Activated T-helper 2 cell treated with anti-CD3 and anti-CD28 coated beads, Interferon-gamma antibody, Interleukin-2, Interleukin-4, amounts not matched to agents 10 μg/mL and 5 μg/mL and 100 μg/mL, durations not matched to agents 14 hours and 24 hours and 36 hours (primary cell): Measurements from ENCODE around the gene PON2. TPM values are rescaled to one million over a fixed set of nuclear protein-coding genes. Genes with fewer than 3 reads are reported as not detected.
"Not testable (repeated sequence)": the region's sequence is repeated elsewhere in the genome, so short reads cannot be mapped to it uniquely, and the experiment has no call there.

Experiments
- DNase-seq: peaks from one replicate; pipeline ENCODE4 v3.0.0; 2021; ENCODE audit warnings: low spot score
- H3K27ac Mint-ChIP-seq: one replicate; pipeline ENCODE4 v1.8.0; 2021; ENCODE audit warnings: mixed read lengths
- H3K27me3 Mint-ChIP-seq: one replicate; pipeline ENCODE4 v1.8.0; 2021; ENCODE audit warnings: low read depth, mixed read lengths
- H3K36me3 Mint-ChIP-seq: one replicate; pipeline ENCODE4 v1.8.0; 2021; ENCODE audit warnings: low read depth, mixed read lengths
- H3K4me1 Mint-ChIP-seq: one replicate; pipeline ENCODE4 v1.8.0; 2021; ENCODE audit warnings: low read depth, mixed read lengths
- H3K4me3 Mint-ChIP-seq: one replicate; pipeline ENCODE4 v1.8.0; 2021; ENCODE audit warnings: low read depth, mild to moderate bottlenecking, moderate library complexity, mixed read lengths
- H3K9me3 Mint-ChIP-seq: one replicate; pipeline ENCODE4 v1.8.0; 2021; ENCODE audit warnings: mixed read lengths
- intact Hi-C: fragments of 100-400 bp; cut with micrococcal nuclease; formaldehyde crosslinking; loops from one replicate; pipeline ENCODE4 v1.15.1; 2023
- total RNA-seq: library from RNA; stranded (reverse); gene quantifications from 2 replicates; pipeline ENCODE4 v1.2.3, GENCODE V29; 2022

Gene PON2
- total RNA-seq, 1 donor from 2014 or later: 16.5 TPM

DNA sequence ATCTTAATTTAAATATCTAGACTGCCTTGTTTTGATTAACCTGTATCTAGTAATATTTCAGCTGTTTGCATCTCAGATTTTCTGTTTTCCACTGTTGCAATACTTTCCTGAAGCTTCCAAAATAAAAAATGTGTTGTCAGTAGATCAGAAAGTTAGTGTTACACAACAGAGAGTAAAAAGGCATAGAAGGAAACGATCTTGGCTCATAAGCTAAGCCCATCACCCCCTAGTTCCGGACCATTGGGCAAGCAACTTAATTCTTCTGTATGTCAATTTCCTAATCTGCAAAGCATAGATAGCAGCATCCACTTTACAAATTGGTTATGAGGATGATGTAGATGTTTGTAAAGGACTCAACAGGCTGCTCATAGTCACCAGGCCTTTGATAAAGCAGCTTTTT is 43.1 kb downstream of the PON2 start:
- Mint-ChIP-seq H3K27ac (no peak overlapping the region), H3K4me3 (no peak overlapping the region), H3K4me1 (peaks cover 5% of the 10 kb centered on the region), H3K27me3 (peaks cover 31% of the 10 kb centered on the region), H3K36me3 (no peaks in the 10 kb centered on the region), H3K9me3 (peaks cover 5% of the 10 kb centered on the region)
- intact Hi-C loops: no loop called here
- no peak for DNase-seq

DNA sequence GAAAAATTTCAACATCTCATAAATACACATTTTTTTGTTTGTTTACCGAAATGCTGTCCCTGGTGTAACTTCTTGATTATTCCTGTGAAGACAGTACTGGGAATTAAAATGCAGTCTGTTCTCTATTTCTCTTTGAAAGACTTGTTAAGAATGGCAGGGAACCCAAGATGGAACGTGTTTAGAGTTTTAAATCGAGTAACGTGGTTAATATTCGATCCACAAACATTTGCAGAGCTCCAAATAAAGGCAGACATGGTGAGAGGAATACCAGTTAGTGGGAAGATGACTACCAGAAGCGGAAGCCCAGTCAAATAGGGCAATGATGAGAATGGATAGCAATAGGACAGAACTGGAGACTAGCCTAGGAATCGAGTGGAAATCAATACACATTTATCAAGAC is 45.3 kb downstream of the PON2 start:
- DNase-seq: no peak
- no peaks in the 10 kb centered on the region for H3K36me3 Mint-ChIP-seq
- peaks cover 20% of the 10 kb centered on the region for H3K27me3 Mint-ChIP-seq
- H3K4me1 Mint-ChIP-seq: no peaks in the 10 kb centered on the region
- H3K9me3 Mint-ChIP-seq: peaks cover 9% of the 10 kb centered on the region
- no peak overlapping the region for H3K27ac Mint-ChIP-seq
- intact Hi-C loops: no loop called here
- H3K4me3 Mint-ChIP-seq: no peak overlapping the region

DNA sequence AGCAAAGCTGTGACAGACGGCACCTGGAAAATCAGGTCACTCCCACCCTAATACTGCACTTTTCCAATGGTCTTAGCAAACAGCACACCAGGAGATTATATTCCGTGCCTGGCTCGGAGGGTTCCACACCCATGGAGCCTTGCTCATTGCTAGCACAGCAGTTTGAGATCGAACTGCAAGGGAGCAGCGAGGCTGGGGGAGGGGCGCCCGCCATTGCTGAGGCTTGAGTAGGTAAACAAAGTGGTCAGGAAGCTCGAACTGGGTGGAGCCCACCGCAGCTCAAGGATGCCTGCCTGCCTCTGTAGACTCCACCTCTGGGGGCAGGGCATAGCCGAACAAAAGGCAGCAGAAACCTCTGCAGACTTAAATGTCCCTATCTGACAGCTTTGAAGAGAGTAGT is 55.4 kb downstream of the PON2 start:
- H3K27ac Mint-ChIP-seq, DNase-seq, H3K9me3 Mint-ChIP-seq, H3K36me3 Mint-ChIP-seq, intact Hi-C loops, H3K4me3 Mint-ChIP-seq, H3K4me1 Mint-ChIP-seq, H3K27me3 Mint-ChIP-seq: not testable (repeated sequence)

DNA sequence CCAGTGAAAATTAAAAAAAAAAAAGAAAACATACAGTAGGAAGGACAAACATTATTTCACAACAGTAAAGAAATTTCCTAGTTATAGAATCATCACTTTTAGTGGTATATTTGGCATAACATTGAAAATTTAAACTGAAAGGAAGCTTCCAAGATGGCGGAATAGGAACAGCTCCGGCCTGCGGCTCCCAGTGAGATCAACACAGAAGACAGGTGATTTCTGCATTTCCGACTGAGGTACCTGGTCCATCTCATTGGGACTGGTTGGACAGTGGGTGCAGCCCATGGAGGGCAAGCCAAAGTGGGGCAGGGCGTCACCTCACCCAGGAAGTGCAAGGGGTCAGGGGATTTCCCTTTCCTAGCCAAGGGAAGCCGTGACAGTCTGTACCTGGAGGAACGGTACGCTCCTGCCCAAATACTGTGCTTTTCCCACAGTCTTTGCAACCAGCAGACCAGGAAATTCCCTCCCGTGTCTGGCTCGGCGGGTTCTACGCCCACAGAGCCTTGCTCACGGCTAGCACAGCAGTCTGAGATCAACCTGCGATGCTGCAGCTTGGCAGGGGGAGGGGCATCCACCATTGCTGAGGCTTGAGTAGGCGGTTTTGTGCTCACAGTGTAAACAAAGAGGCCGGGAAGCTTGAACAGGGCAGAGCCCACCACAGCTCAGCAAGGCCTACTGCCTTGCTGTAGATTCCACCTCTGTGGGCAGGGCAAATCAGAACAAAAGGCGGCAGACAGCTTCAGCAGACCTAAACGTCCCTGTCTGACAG is 58.0 kb downstream of the PON2 start:
- DNase-seq: no peak
- Mint-ChIP-seq H3K27ac (no peak overlapping the region), H3K27me3 (no peaks in the 10 kb centered on the region), H3K36me3 (no peaks in the 10 kb centered on the region), H3K4me3 (no peak overlapping the region), H3K4me1 (no peaks in the 10 kb centered on the region), H3K9me3 (peaks cover 3% of the 10 kb centered on the region)
- intact Hi-C loops: no loop called here

DNA sequence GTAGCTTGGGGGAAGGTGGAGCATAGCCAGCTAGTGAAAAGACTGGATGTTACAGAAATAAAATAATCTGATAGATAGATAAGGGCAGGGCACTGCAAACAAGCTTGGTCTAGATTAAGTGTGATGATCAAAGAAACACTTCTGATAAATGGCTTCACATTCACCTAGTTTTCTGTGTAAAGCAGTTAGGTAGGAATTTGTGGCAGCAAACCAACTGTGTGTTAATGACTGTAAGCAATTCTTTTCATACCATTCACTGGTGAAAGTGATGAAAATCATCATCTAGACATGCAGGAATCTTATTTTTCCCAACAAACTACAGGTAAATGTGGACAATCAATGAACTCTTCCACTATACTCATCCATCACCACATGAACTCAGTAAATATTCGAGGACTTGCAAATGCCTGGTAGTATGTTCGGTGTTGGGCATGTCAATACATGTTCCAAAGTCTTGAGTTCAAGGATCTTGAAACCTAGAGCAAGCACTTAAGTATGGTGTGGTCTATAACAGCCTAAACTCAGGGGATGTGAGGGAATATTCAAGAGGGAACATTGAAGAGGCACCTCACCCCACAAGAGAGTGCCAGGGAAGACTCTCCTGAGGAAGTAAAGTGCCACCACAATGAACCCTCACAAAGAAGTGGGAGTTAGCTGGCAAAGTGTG is 59.1 kb downstream of the PON2 start:
- Mint-ChIP-seq H3K36me3 (no peaks in the 10 kb centered on the region), H3K4me3 (no peak overlapping the region), H3K27me3 (no peaks in the 10 kb centered on the region), H3K4me1 (no peaks in the 10 kb centered on the region), H3K9me3 (peaks cover 3% of the 10 kb centered on the region), H3K27ac (no peak overlapping the region)
- intact Hi-C loops: no loop called here
- no peak for DNase-seq

DNA sequence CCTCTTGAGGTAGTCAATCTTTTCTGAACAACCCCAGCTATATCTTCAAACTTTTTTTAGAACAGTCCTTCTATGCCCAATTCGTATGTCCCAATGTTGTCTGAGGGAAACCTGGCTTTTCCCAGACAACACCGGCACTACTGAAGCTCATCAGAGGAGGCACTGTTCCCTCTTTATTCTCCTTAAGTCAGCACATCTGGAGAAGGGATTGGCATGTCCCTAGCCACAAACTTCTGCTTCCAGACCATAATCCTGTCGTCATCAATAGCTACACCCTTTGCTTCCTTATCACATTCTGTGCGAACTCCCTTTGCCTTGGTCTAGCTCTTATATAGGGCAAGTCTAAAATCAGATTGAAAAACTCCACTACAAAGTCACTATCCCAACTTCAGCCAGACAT is 61.5 kb downstream of the PON2 start:
- Mint-ChIP-seq H3K27me3 (no peaks in the 10 kb centered on the region), H3K4me3 (no peak overlapping the region), H3K4me1 (no peaks in the 10 kb centered on the region), H3K36me3 (no peaks in the 10 kb centered on the region), H3K9me3 (no peaks in the 10 kb centered on the region), H3K27ac (no peak overlapping the region)
- intact Hi-C loops: no loop called here
- DNase-seq: no peak

DNA sequence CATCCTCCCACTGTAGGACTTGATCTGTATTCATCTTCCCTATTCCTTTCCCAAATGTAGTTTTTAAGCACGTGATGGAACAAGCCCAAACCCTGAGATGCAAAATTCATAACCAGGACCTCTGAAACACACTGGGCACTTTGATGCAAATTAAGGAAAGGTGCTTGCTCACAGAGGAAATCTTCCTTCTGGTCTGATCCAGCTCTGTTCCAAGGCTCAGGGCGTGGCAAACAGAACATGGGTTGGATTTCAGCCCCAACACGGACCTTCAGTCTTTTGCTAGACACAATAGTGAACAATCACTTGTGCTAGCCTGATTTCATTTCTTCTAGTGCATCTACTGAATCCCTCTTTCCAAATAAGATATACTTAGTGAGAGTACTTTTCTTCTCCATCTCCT is 66.6 kb downstream of the PON2 start:
- H3K4me1 Mint-ChIP-seq: no peaks in the 10 kb centered on the region
- H3K27ac Mint-ChIP-seq: no peak overlapping the region
- DNase-seq: no peak
- no peaks in the 10 kb centered on the region for H3K36me3 Mint-ChIP-seq
- H3K27me3 Mint-ChIP-seq: no peaks in the 10 kb centered on the region
- no peak overlapping the region for H3K4me3 Mint-ChIP-seq
- intact Hi-C loops: no loop called here
- no peaks in the 10 kb centered on the region for H3K9me3 Mint-ChIP-seq

DNA sequence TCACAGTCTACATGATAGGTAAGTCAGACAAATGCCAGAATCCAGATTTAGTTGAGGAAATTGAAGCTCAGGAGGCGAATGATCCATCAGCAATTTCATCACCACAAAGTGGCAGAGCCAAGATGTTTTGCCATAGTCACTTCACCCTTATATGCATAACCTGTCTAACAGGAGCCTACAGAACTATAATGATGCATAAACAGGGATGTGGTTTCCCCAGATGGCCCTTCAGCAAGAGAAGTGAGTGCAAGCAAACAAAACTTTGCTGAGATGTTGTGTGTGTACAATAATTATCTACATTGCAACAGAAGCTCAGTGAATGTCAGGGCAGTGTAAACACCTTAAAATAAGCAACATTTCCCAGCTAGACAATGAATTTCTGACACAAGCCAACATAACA is 67.2 kb downstream of the PON2 start:
- DNase-seq: no peak
- Mint-ChIP-seq H3K4me3 (no peak overlapping the region), H3K4me1 (no peaks in the 10 kb centered on the region), H3K9me3 (no peaks in the 10 kb centered on the region), H3K27ac (no peak overlapping the region), H3K36me3 (no peaks in the 10 kb centered on the region), H3K27me3 (no peaks in the 10 kb centered on the region)
- intact Hi-C loops: no loop called here

DNA sequence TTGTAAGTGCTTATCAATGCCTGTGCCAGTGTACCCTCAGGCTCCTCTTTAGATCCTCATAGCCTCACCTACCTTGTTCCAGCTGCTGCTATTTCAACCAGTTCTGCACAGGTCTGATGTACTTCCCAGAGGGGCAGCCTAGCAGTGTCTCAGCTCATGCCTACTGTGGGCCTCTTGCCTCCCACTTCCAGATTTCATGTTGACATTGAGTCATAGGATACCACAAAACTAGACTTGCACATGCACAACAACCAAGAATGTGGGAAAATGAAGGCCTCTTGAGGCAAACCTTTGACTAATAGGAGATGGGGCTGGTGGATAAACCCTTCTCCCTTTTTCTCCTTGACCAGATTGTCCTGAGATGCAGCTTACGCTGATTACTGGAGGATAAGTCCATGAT is 69.7 kb downstream of the PON2 start:
- Mint-ChIP-seq H3K4me1 (no peaks in the 10 kb centered on the region), H3K27ac (no peak overlapping the region), H3K27me3 (no peaks in the 10 kb centered on the region), H3K9me3 (no peaks in the 10 kb centered on the region), H3K4me3 (no peak overlapping the region), H3K36me3 (no peaks in the 10 kb centered on the region)
- no peak for DNase-seq
- intact Hi-C loops: no loop called here

DNA sequence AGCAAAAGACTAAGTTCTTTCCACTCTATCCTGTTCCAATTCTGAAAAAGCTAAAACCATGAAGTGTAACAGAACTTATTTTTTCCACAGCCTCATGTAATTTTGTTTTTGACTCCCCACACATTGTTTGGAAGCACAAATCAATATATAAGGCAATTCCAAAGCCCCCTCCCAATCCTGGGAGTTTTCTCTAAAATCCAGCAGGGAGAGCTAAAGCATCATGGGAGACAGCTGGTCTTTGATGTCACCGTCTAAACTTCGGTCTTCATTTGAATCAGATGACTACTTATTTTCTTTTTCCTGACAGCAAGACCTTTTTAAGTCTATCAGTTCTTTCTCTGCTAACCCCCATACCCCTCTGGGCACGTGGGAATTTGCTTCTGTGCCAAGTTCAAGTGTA is 77.2 kb downstream of the PON2 start:
- no peak for DNase-seq
- no peaks in the 10 kb centered on the region for H3K9me3 Mint-ChIP-seq
- no peaks in the 10 kb centered on the region for H3K36me3 Mint-ChIP-seq
- no peaks in the 10 kb centered on the region for H3K4me1 Mint-ChIP-seq
- intact Hi-C loops: no loop called here
- H3K27ac Mint-ChIP-seq: no peak overlapping the region
- H3K27me3 Mint-ChIP-seq: no peaks in the 10 kb centered on the region
- no peak overlapping the region for H3K4me3 Mint-ChIP-seq

Other genes with a start within 250 kb of the PON2 start
- gene PON1, start 110.5 kb downstream of the PON2 start, total RNA-seq: not detected in 2 replicates
- 0.14 and 0.30 TPM in 2 replicates for gene PON3, start 38.7 kb downstream of the PON2 start, total RNA-seq
- not detected in 2 replicates for gene ASB4, start 50.9 kb upstream of the PON2 start, total RNA-seq
- not detected in 2 replicates for gene PDK4, start 161.5 kb upstream of the PON2 start, total RNA-seq